GM21717 (cell line): ENCODE data around the gene AAMP.
"Not testable (repeated sequence)": the region's sequence is repeated elsewhere in the genome, so short reads cannot be mapped to it uniquely, and the experiment has no call there.

Experiments
- ATAC-seq: cut with Tn5 transposase; IDR thresholded peaks from one replicate; pipeline ENCODE4 v1.9.1; 2021; ENCODE audit warnings: mild to moderate bottlenecking, moderate library complexity; ENCODE audit not compliant: unreplicated experiment

The AAMP gene

GRCh38 chr2:218269900-218270720 lies at the start of gene AAMP, which contains the start of gene PNKD:
AAMP (minus strand) TSS chr2:218270137; CDS start chr2:218270086, 51 bp downstream.
PNKD (plus strand) TSS chr2:218270519; CDS start chr2:218270536, 17 bp downstream.
- peak; percentile 89 for ATAC-seq

GRCh38 chr2:218318241-218318640 lies 48.3 kb upstream of the AAMP start:
- ATAC-seq, result no peak

DNA sequence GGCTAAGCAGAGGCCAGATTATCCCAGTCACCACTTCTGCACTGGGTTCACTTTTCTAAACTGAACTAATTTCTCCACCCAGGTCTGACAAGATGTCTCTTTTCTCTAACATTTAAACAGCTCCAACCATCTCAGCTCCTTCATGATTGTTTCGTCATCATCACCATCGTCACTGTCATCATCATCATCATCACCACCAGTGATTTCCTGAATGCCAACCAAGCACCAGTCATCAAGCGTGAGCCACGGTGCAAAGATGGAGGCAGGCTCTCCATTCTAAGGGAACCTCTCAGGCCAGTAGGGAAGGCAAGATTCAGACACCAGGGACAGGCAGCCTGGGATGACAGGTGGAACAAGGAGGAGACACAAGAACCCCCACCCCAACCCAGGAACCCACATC lies 47.9 kb upstream of the AAMP start:
- ATAC-seq, result no peak

DNA sequence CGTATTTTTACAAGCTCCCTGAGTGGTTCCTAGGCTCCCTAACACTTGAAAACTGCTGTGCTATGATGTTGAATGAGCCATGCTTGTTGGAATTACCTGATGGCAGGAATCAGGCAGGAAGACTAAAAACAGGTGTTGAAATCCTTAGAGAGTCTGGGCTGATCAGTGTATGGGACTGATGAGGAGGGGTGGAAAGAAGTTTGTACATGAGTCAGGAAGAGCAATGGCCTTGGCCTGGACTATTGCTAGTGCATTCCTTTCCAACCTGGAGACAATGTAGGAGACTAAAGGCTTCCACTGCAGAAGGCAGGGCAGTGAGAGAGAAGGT lies 47.3 kb upstream of the AAMP start:
- ATAC-seq, result no peak

GRCh38 chr2:218315397-218315796 lies 45.5 kb upstream of the AAMP start:
- no peak for ATAC-seq

- ATAC-seq, result not testable (repeated sequence)
Measured at GRCh38 chr2:218314764-218315163, 44.8 kb upstream of the AAMP start.

DNA sequence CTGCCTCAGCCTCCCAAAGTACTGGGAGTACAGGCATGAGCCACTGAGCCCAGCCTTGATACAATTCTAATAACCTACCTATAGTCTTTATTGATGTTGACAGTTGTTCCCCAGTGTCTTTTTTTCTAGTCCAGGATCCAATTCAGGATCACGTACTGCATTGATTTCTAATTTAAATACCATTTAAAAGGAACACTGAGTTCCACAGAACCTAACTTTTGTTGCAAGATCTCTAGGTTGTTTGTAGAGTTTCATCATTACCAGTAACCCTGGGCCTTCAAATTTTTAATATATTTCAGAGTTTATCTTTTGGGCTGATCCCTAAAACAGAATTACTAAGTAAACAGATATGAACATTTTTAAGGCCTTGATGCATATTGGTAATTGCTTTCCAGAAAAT lies 43.4 kb upstream of the AAMP start:
- no peak for ATAC-seq

GRCh38 chr2:218312267-218312756 lies 42.4 kb upstream of the AAMP start:
- ATAC-seq, result no peak

DNA sequence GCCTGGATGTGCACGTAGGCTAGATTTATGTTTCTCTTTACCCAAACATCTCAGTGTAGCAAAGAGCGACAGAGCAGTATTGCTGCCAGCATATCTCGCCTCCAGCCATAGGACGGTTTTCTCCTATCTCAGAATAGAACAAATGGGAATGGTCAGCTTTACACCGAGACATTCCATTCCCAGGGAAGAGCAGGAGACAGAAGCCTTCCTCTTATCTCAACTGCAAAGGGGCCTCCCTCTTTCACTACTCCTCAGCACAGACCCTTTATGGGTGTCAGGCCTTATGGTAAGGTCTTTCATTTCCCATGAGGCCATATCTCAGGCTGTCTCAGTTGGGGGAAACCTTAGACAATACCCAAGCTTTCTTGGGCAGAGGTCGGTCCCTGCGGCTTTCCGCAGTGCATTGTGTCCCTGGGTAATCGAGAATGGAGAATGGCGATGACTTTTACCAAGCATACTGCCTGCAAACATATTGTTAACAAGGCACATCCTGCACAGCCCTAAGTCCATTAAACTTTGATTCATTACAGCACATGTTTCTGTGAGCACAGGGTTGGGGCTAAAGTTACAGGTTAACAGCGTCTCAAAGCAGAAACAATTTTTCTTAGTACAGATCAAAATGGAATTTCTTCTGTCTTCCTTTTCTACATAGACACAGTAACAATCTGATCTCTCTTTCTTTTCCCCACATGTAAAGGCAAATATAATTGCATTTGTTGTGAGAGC lies 41.8 kb upstream of the AAMP start:
- ATAC-seq, result not testable (repeated sequence)

DNA sequence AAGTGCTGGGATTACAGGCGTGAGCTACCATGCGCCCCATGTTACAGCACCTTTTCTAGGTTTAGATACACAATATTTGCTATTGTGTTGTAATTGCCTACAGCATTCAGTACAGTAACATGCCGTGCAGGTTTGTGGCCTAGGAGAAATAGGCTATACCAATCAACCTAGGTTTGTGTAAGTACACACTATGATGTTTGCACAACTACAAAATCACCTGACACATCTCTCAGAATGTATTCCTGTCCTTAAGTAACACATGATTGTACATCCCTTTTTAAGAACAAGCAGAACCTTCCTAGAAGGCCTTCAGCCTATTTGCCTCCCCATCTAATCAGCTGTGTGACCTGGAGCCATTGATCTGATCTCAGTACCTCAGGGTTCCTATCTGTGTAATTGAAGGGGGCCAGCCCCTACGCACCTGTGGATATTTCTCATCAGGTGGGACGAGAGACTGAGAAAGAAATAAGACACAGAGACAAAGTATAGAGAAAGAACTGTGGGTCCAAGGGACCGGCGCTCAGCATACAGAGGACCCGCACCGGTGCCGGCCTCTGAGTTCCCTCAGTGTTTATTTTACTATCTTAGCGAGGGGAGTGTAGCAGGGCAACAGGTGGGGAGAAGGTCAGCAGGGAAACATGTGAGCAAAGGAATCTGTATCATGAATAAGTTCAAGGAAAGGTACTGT lies 41.1 kb upstream of the AAMP start:
- no peak for ATAC-seq

DNA sequence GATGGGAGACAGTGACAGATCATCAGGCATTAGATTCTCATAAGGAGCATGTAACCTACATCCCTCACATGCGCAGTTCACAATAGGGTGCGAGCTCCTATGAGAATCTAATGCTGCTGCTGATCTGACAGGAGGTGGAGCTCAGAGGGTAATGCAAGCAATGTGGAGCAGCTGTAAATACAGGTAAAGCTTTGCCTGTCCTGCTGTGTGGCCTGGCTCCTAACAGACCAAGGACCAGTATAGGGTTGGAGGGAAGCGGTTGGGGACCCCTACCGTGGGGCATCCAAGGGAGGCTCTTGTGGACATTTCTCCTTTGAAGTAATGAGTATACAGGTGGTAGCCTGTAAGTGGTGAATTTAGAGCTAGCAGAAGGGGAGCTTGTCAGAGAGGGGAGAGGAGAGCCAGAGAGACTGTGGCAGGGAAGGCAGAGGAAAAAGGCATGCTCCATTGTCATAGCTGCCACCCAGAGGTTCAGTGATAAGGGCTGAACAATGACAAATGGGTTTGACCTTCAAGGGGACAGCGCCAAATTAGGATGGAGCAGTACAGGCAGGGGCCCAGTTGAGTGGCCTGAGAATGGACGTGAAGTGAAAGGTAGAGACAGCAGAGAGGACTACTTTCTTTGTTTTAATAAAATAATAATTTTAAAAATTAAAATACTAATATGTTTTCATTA lies 37.6 kb upstream of the AAMP start:
- no peak for ATAC-seq

DNA sequence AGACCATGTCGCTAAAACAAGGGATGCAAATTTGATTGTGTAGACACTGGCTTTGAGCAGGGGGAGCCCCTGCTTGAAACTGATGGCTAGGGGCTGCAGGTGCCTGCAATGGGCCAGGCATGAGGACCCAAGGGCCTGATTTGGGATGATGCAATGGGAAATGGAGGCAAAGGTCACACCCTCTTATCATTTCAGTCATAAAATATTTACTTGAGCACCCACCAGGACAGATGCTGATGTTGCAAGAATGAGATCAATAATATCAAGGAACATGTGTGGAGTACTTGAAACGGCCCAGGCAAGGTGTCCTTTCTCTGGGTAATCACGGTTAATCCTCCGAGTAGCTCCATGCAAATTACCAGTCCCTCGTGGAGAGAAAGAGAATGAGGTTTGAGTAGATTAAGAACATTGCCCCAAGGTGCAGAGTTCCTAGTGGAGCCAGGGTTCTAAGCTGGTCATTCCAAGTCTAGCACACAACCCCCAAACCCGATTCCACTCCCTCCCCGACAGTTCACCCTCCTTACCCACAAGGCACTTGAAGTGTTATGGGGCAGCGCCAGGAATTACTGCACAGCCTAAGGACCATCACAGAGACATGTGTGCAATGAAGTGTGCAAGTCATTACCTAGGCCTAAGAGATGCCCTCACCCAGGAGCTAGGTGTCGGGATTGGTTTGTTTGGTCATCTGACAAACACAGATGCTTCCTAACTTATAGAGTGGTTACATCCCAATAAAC lies 36.4 kb upstream of the AAMP start:
- no peak for ATAC-seq

DNA sequence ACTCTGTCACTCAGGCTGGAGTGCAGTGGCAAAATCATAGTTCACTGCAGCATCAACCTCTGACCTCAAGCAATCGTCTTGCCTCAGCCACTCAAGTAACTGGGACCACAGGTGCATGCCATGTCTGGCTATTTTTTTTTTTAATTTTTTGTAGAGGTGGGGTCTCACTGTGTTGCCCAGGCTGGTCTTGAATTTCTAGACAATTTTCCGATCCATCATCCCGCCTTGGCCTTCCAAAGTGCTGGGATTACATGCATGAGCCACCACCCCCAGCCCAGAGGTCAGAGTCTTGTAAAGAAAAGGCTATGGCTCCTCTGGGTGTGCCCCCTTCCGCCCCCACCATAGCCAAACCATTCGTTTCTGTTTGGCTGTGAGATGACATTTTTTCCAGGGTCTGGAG lies 35.4 kb upstream of the AAMP start:
- ATAC-seq, result no peak

GRCh38 chr2:218301176-218301819 lies 31.4 kb upstream of the AAMP start:
- ATAC-seq, result peak; percentile 87

GRCh38 chr2:218300141-218300540 lies 30.2 kb upstream of the AAMP start:
- ATAC-seq, result no peak

DNA sequence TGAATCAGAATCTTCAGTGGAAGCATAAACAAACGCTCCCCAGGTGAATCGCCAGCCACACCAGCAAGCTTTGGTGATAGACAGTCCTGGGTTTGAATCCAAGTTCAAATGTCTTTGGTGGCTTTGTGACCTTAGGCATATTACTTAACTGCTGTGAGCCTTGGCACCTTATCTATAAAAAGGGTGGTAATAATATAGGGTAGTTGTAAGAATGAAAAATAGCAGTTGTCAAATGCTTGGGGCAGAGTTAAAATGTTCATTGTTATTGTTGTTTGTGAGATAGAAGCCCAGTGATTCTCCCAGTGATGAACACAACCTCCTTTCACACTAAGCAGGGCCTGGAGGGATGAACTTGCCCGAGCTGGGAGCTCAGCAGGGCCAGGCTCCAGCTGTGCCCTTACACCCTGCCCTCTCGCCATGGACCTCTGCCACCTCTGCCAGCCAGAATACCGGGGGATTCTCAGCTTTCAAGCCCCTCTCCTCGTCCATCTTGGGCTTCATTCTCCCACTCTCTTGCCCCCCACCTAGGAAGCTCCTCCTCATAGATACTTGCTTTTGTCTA lies 28.5 kb upstream of the AAMP start:
- ATAC-seq, result no peak

GRCh38 chr2:218296847-218297246 lies 26.9 kb upstream of the AAMP start:
- ATAC-seq, result no peak

- ATAC-seq, result no peak
Measured at GRCh38 chr2:218296200-218296599, 26.3 kb upstream of the AAMP start.

DNA sequence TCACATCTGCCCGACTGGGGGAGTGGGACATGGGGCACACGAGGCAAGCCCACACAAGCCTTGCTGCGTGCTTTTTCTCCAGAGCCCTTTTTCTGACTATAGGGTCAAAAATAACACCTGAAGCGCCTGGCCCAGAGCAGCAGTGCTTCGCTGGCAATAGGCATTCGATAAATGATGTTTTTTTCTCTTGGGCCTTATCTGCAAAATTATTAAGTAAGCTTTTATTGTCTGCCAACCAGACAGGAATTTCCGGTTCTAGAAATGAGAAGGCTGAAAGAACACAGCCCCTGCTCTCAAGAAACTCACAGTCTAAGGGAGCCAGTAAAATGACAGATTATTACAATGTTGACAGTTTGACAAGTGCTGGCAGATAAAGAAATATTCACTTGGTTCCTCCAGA lies 25.1 kb upstream of the AAMP start:
- ATAC-seq, result no peak
